GM19397 (cell line): Measurements from ENCODE around the gene FKBP3.
"Not testable (repeated sequence)": the region's sequence is repeated elsewhere in the genome, so short reads cannot be mapped to it uniquely, and the experiment has no call there.

Experiments used
- ATAC-seq: cut with Tn5 transposase; IDR thresholded peaks from one replicate; pipeline ENCODE4 v1.9.1; 2021; ENCODE audit warnings: mild to moderate bottlenecking, moderate library complexity; ENCODE audit not compliant: unreplicated experiment

The FKBP3 gene

DNA sequence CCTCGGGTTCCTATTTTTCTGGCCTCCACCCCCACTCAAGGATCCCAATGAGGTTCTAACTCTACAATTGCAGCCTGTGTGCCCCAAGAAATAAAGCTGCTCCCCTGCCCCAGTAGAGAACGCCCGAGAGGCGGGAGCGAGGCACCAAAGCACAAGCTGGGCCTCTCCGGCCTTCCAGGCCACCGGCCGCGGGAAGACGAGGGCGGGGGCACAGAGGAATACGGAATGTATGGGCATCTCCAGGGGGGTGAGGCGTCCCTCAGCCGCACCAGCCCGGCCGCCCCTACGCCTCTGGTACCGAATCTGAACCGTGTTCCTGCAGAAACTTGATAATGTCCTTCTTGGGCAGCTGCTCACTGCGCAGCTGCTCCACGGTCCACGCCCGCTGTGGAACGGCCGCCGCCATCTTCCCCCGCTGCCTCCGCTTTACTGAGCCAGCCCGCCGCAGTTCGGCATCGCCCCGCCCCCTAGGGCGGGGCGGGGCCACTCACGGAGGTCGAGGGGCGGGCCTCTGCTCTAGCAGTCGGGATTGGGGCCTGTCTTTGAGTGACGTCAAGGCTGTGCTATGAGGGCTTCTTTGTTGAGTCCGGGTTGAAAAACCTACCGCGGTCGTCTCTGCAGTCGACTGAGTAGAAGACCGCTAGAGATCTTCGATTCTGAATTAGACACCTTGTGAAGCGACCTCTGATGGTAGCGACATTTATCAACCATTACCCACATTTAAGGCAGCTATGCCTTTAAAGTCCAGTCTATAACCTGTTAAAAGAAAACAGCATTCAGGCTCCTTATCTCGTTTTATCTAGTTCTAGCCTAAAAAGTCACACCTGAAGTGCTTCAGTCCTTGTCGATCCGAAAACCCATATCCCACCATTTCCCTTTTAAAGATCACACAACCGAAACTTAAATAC, at the start of gene FKBP3:
FKBP3 (minus strand) TSS at position 431 of the 908 bp plus-strand sequence; CDS start at position 406, 25 bp downstream.
- ATAC-seq = peak; percentile 92

DNA sequence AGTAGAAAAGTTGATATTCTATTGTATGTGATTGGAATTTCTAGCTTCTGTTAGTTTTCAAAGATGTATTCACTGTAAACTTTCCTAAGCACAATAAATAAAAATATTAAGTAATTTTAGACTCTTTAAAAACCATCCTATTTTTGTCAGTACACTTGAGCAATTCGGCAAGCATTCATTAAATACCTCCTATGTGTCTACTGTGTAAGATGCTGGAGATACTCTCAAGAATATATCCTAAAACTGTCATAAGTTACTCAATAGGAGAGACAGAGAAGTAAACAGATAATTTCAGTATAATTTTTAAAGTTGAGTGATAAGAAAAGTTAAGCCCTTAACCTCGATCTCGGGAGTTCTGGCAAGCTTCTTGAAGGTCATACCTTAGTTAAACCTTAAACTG, 47.5 kb upstream of the FKBP3 start:
- no peak for ATAC-seq

DNA sequence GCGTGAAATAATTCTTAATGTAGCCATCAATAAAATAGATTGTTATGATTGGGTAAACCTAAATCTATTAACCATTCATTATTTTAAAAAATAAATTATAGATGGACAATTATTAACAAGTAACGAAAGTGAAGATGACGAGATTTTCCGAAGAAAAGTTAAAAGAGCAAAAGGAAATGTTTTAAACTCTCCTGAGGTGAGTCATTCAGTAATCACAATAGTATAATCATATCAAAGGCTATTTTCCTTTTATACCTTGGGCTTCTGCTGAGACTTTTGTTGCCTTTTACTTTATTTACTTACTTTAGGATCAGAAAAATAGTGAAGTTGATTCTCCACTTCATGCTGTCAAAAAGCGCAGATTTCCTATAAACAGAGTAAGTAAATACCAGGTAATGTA, 47.0 kb upstream of the FKBP3 start:
- ATAC-seq = no peak

- ATAC-seq = no peak
Observed at GRCh38 chr14:45177076-45177475, 42.8 kb upstream of the FKBP3 start.

- ATAC-seq = no peak
Observed at GRCh38 chr14:45169906-45170305, 35.6 kb upstream of the FKBP3 start.

GRCh38 chr14:45156067-45156466, 21.8 kb upstream of the FKBP3 start:
- ATAC-seq = no peak

- ATAC-seq = no peak
Observed at GRCh38 chr14:45150386-45150890, 16.2 kb upstream of the FKBP3 start.

- no peak for ATAC-seq
Observed at GRCh38 chr14:45149602-45150001, 15.3 kb upstream of the FKBP3 start.

- no peak for ATAC-seq
Observed at GRCh38 chr14:45145214-45145613, 10.9 kb upstream of the FKBP3 start.

DNA sequence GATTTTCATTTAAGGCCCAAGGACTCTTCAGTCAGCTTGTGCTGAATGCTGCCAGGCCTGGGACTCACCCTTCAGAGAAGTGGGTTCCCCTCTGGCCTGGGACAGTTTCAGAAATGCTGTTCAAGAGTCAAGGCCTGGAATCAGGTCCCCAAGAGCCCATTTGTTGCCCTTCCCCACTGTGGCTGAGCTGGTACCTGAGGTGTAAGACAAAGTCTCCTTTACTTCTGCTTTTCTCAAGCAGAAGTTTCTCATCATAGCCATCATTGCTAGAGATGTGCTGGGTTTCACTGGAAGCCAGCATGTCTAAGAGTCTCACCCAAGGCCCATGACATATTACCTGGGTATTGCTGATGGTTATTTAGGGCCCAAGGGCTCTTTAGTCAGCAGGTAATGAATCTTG, 10.4 kb upstream of the FKBP3 start:
- ATAC-seq = no peak

- not testable (repeated sequence) for ATAC-seq
Observed at GRCh38 chr14:45142083-45142482, 7.8 kb upstream of the FKBP3 start.

DNA sequence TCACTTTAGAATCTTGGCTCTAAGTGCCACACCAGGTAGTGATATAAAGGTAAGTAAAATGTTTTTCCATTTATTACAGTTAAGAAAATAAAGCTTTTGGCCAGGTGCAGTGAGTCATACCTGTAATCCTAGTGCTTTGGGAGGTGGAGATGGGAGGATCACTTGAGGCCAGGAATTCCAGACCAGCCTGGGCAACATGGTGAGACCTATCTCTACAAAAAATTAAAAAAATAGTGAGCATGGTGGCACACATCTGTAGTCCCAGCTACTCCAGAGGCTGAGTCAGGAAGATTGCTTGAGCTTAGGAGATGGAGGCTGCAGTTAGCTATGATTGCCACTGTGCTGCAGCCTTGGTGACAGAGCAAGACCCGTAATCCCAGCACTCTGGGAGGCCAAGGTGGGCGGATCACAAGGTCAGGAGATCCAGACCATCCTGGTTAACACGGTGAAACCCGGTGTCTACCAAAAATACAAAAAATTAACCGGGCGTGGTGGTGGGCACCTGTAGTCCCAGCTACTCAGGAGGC, 6.4 kb upstream of the FKBP3 start:
- ATAC-seq = no peak

DNA sequence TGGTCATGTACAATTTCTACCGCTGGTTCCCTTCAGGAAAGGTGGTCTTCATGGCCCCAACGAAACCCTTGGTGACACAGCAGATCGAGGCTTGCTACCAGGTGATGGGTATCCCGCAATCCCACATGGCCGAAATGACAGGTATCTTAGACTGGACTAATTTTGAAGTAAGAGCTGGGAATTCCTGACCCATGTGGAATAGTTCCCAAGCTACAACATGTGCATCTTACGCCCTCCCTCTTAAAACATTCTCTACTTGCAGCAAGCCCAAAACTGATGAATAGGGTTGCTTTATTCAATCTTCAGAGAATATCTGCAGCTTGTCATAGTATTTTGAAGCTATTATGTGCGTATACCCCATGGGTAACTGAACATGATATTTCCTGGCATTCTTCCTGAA, 2.1 kb upstream of the FKBP3 start:
- ATAC-seq = no peak

- ATAC-seq = peak; percentile 33
Observed at GRCh38 chr14:45135659-45136395, 1.5 kb upstream of the FKBP3 start, which contains the start of gene FANCM. FANCM (plus strand) TSS chr14:45135930; CDS start chr14:45136032, 102 bp downstream.

DNA sequence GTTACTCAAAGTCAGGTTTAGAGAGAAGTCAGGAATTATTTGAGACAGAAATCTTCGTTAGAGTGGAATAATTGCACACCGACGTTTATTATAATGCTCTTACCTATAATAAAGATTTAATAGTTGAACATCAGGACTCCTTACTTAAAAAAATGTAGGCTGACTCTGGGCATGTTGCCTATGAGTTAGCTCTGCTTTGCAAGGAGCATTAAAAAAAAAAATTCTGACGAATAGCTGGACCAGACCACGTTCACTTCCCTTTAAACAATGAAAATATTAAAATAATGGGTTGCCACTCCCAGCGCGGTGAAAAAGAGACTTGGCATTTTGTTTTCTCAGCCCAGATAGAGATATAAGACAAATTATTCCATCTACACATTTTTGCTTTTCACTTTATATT, 875 bp upstream of the FKBP3 start:
- ATAC-seq = no peak

GRCh38 chr14:45133683-45134050, 614 bp downstream of the FKBP3 start:
- ATAC-seq = no peak

DNA sequence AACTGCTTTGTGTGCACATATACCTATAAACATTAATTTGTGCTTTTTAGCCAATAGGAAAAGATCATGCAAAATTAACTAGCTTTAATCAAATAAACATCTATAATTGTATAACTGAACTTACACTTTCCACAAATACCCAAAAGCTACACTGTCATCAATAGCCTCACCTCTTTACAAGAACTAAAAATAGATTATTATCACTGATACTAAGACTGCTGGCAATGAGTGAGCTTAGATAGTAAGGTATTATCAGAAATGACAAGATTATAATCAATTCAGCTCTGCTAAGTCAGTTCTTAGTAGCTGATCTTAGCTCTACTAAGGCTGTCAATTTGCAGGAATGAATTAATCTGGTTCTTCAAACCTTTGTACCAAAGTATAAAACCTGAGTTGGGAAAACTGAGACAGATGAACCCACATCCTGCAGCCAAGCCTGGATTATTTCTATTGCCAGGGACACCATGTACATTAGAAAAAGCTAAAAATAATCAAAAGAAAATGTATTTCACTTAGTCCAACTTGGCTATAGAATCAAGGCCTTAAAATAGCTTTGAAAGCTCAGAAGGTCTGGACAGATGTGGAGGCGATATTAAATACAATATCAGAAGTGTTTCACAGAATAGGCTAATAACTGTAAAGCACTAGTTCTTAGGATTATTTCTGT, 5.2 kb downstream of the FKBP3 start:
- no peak for ATAC-seq

- no peak for ATAC-seq
Observed at GRCh38 chr14:45125754-45126153, 8.5 kb downstream of the FKBP3 start.

DNA sequence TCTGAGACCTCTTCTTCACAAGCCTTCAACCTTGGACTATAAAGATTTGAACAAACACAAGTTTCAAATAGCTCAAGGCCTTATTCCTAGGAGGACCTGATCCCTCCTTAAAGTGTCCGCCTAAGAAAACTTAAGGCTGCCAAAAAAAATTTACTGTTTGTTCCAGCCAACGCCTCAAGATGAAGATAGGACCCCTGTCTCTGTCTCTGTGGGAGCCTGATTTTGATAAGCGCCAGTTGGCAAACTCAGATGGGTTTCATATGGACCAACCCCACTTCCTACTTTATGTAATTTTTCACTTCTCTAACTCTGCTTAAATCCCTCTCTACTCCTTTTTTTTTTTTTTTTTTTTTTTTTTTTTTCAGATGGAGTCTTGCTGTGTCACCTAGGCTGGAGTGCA, 11.0 kb downstream of the FKBP3 start:
- ATAC-seq = no peak

GRCh38 chr14:45120096-45120495, 14.2 kb downstream of the FKBP3 start:
- ATAC-seq = no peak

DNA sequence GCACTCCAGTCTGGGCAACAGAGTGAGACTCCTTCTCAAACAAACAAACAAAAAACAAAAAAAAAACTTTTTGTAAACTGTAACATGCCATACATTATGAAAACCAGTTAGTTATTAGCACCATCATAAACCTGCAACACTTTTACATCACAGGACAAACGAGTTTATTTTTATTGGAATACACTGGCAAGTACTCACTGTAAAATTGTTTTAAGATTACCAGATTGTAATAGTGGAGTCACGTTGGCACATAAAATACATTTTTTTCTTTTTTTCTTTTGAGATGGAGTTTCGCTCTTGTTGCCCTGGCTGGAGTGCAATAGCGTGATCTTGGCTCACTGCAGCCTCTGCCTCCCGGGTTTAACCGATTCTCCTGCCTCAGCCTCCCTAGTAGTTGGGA, 15.7 kb downstream of the FKBP3 start:
- ATAC-seq = no peak
